ENCODE measurements around the gene TTC3.

Gene TTC3

DNA sequence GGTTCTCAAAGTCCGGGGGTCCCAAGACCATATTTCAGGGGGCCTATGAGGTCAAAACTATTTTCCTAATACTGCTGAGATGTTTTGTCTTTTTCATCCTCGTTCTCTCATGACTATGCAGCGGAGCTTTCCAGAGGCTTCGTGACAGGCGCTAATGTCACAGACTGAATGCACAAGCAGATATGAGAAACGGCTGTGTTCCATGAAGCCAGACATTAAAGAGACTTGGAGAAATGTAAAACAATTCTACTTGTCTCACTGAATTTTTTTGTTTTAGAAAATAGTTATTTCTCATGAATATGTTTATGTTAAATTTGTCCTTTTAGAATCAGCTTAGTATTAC is 10.5 kb upstream of the TTC3 start:
- DNase-seq = no peak

DNA sequence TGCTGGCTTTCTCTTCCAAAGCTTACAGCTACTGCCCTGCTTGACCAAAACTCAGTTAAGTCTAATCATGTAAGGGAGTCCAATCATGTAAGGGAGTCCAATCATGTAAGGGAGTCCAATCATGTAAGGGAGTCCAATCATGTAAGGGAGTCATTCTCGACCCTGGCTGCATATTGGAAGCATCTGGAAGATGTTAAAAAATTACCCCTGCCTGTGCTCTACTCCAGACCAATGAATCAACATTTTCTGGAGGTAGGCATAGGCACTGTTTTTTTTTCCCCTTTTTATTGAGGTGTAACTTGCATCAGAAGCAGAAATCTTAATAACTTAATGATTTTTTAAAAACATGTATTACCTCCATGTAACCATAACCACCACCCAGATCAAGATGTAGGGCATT is 9.6 kb upstream of the TTC3 start:
- DNase-seq = no peak

DNA sequence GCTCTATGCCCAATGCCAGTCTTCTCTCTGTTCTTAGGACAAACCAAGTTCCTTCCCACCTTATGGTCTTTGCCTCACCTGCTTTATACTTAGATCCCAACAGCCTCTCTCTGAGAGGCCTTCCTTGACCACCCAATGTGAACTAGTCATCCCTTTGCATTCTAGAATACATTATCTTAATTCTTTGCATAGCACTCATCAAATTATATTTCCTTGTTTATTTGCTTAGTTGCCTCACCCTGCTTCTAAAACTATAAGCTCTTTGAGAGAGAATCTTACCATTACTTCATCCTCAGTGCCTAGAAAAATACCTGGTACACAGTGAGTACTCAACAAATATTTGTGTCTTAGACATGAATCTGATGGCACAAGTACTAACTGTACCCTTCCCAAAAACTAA is 8.2 kb upstream of the TTC3 start:
- DNase-seq = no peak

DNA sequence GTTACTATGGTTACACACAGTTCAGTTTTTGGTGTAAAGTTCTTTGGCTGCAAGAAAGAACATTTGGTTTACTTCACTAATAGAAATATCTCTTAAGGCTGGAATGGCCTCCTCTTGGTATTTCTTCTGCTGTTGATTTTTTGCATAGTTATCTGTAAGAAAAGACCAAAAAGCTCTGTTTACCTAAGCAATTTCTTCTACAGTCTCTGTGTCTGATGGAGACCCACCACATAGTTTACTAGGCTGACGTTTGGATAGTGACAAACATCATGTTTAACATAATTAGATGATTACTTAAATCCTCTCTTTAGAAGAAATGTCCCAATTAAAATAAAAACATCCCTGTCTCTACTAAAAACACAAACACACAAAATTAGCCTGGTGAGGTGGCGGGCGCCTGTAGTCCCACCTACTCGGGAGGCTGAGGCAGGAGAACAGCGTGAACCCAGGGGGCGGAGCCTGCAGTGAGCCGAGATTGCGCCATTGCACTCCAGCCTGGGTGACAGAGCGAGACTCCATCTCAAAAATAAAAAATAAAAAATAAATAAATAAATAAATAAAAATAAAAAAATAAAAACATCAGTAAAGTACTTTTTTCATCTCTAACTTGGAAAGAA is 7.4 kb upstream of the TTC3 start:
- no peak for DNase-seq

DNA sequence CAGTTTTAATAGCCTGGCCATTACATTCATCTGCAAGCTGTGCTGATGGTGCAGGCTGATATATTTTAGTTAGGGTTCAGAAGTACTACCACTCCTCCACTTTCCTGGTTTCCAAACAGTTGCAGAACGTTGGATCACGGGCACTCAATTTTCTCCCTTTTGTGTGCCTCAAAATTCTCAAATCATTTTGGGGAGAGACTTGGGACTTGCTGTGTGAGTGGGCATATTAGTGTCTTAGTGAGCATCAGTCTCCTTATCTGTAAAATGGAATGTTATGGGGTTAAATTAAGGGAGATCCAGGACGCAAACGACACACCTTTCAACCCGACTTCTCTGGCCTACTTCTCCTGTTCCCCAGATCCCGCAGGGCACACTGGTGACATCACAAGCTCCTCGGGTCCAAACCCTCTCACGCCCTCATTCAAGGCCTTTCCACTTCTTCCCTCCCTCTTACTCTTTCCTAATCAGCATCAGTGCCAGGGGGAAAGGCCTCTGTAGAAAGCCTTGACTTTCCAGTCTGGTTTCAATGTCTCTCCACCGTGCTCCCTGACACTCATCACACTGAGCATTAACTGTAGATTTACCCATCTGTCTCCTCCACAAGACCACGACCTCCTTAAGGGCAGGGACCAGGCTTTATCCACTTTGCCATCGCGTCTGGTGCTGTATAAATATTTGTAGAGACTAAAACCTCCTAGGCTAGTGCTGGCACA is 1.3 kb upstream of the TTC3 start:
- DNase-seq = peak in 1 of 2 donors; percentile 5

DNA sequence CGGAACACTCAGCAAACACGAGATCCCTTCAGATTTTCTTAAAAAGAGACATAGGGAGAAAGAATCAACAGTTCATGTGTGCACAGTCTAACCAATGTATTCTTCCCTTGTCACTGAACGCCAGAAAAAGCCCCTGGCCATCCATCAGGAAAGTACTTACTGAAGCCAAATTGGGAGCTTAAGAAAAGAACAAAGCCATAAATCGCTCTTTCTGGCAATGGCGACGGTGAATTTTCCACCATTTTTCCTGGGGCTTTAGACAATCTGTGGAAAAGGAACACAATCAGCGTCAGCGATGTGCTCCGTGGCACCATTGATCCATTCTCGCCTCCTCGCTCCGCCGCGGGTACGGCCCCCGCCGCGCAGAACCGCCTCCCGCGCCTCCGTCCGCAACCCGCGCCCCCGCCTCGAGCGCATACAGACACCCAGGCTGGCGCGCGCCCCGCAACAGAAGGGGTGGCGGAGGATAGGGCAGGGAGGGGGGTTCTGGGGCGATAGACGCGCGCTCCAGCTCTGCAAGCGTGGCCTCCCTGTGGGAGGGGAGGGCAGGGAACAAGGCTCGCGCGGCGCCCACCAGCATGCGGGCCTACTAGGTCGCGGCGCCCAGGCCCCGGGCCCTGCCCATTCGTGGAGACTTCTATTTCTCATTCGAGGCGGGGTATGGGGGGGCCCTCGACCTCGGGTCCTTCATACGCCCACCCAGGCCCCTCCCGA is 623 bp upstream of the TTC3 start:
- DNase-seq = peak; percentile 79 to 84

DNA sequence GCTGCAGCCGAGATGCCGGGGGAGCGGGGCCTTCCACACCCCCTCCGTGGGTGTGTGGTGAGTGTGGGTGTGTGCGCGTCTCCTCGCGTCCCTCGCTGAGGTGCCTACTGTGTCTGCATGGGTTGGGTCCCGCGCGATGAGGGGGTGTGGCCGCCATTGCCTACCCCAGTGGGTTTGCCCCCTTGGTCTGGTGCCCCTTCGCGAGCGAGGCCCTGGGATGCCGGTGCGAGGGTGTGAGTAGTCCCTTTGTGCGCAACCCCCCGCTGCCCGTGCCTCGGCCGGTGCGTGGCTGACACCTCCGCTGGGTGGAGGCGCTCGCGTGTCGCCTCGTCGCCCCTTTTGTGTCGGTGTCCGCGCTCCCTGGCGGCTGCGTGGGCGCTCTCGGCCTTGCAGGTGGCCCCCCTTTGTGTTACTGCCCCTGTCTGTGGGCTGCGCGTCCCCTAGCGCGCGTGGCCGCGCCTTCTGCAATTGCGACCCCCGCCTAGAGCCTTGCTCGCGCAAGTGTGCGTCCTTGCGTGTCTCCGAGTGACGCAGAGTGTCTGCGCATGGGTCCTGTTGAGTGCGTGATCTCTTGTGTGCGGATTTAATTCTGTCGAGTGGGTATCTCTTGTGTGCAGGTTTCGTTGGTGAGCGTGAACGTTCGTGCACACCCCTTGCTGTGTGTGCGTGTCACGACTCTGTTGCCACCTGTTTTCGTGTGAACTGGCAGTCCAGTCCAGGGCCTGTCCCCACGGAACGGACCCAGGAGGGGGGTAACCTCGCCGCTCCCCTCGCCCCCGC is 553 bp downstream of the TTC3 start:
- DNase-seq = peak; percentile 68 to 78

DNA sequence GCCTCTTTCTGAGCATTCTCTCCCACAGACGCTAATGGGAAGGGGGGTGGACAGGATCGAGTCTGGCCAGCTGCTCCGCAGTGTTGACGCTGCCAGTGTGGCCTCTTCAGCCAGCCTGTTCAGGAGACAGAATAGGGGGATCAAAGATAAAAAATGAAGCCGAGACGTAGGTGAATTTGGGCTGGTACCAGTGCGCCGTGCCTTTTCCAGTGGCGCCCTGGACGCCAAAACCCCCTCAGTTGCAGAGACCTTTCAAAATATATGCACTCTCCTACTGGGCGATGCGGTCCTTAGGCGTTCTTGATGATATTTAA is 1.1 kb downstream of the TTC3 start:
- DNase-seq = no peak

DNA sequence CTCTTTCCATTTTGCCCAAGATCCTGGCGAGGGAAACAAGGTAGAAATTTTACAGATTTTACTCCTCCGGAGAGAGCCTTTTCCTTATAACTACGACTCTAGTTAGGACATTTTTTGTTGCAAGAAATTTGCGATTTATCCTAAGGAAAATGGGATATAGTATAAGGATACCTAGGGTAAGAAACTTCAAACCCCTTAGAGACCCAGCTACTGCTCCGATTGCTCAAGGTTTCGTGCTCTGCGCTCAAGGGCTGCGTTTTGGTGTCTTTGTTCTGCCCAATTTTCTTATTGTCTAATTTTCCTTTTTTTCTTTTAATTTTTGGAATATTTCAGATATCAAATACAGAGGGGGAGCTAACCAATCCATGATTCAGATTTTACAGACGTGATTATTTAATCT is 1.5 kb downstream of the TTC3 start:
- no peak for DNase-seq

DNA sequence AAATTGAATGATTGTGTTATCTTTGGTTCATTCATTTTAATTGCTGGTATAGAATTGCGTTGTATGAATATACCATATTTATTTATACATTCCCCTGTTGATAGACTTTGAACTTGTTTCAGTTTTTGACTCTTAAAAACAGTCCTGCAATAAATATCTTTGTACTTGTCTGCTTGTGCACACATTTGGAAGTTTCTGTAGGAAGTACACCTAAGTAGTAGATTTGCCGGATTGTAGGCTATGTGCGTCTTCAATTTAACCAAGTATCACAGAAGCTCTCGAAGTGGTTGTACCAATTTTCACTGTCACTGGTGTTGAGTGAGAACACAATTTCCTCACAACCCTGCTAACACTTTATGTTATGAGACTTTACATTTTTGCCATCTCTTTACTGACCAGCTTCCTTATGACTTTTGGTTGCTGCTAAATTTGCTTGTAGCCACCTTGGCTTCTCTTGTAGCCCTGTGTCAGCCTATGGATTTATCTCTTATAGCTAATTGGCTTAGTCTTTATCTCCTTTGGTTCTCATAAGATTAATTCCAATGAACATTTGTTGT is 2.2 kb downstream of the TTC3 start:
- DNase-seq = no peak

DNA sequence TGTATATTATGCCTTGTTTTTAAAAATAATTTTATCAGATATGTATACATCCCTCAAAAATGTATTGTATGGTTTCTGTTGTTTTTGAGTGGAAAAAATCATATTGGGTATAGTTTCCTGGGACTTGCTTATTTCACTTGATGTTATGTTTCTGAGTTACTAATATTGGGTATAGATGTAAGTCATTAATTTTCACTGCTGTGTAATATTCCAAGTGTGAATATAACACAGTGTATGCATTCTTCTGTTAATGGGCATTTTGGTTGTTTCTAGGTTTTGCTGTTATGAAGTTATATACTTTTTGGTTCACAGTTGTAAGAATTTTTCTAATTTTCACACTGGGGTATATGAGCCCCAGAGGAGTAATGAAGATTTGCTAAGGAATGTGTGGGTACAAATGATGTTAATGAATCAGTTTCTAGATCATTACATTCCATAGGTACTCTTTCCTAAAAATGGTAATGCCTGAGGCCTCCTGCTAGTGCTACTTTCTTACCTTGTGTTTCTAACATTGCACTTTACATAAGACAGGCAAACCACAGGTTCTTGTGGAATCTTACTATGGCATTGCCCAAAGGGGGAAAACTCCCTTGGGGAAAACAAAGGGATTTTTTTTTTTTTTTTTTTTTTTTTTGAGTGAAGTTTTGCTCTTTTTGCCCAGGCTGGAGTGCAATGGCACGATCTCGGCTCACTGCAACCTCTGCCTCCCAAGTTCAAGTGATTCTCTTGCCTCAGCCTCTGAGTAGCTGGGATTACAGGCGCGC is 3.2 kb downstream of the TTC3 start:
- DNase-seq = no peak

DNA sequence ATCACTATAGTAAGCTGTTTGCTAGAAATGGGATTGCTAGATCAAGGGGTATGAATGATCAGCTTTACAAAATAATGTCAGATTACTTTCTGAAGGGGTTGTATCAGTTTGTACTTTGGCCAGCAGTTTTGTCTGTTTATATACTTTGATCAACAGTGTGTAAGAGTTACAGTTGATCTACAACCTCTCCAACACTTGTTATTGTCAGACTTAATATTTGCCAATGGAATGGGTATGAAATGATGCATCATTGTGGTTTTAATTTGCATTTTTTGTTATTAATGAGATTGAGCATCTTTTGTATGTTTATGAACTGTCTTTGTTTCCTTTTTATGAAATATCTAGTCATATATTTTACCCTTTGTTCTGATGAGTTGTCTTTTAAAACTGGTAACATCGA is 4.3 kb downstream of the TTC3 start:
- DNase-seq = no peak

DNA sequence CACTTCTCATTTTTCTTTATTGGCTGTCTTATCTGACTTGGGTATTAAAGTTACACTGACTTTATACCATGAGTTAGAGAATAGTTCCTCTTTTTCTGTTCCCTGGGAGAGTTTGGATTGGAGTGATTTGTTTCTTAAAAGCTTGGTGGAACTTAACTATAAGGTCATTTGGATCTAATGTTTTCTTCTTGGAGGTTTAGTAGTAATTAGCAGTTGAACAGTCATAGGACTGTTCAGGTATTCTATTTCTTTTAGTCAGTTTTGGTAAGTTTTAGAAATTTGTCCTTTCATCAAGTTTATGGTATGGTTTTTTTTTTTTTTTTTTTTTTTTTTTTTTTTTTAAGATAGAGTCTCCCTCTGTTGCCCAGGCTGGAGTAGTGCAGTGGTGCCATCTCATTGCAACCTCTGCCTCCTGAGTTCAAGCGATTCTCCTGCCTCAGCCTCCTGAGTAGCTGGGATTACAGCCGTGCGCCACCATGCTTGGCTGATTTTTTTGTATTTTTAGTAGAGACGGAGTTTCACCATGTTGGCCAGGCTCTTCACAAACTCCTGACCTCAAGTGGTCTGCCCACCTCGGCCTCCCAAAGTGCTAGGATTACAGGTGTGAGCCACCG is 6.3 kb downstream of the TTC3 start:
- no peak for DNase-seq

DNA sequence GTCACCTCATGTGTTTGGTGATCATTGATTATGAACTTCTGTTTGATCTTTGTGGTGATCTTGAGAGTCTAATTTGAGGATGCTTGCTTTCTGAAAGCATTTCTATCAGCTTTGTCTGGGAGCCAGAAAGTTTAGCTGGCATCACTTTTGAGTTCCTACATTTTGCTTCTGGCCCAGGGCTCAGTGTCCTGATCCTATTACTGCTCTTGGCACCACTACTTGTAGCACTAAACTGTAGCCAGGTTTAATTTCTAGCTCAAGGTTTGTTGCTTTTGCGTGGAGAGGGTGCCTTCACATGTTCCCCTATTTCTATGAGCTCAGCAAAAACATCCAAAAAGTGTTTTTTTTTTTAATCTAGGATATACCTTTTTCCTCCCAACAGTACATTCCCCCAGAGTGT is 9.3 kb downstream of the TTC3 start:
- DNase-seq = no peak

DNA sequence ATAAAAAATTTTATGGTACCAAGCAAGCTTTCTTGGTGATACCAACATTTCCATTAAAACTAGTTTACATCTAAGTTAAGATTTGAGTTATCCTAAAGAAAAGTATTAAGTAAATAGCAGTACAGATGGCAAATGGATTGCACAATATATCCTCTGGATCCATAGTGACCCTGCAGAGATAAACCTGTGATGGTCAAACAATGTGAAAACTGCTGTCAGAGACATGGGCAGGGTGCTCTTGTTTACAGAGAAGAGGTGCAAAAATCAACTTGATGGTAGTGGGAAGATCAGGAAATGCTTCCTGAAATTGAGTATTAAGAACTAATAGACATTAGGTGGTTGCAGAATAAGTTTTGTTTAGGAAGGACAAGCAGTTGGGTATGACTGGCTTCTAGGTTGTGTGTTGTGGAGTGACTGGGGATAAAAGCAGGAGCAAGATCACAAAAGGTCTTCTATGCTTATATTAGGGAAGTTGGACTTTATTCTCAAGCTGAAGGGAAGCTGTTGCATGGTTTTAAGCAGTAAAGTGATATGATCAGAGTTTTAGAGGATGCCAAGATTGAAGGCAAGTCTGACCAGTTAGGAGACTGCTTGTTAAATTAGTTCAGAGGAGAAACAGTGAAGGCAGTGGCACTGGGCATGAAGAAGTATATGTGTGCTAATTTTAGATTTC is 9.9 kb downstream of the TTC3 start:
- no peak for DNase-seq

DNA sequence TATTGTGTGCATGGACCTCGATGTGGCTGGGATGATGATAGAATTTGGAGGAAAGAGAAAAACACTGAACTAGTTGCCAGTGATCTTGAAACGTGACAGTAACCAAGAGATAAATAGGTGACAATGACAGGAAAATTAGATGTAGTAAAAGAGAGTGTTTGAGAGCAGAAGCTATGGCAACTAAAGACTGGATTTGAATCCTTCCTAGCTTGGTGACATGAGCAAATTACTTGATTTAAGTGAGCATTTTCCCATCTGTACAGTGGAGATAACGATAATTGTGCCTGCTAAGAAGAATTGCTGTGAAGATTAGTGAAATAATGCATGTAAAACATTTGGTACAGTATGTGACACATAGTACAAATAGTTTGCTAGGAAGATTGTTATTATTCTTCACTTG is 12.7 kb downstream of the TTC3 start:
- no peak for DNase-seq

DNA sequence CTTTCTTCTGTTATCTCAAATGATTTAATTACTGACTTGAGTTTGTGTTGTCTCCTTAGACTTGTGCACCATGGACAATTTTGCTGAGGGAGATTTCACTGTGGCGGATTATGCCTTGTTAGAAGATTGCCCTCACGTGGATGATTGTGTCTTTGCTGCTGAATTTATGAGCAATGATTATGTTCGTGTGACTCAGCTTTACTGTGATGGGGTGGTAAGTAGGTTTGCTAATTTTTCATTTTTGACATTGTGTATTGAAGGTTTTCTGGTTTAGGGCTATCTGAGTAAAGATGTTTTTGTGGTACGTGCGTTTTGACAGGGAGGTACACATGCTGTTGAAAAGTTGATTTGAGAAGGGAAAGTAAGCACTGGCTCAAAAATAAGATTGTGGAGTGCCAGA is 14.1 kb downstream of the TTC3 start:
- no peak for DNase-seq

DNA sequence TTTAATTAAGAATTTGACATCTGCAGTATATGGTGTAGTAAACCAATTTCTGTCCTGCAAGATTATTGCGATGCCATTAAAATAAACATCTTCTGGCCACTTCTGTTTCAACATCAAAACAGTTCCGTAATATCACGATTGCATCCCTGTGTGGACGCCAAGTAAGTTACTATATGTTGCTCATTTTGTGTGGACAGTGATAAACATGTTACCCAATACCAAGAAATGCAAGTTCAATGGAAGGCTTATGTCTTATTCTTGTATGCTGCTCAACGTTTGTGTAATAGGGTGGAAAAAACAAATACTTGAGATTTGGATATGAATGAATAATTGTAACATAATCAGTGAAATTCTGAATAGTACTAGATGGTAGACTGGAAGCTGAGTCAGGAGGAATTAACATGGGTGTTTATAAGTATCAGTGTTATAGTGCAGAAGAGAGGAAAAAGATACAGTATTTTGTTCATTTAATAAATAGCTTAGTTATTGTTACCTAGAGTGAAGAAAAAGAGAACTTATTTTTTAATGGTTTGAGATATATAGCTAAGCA is 15.2 kb downstream of the TTC3 start:
- DNase-seq = no peak

DNA sequence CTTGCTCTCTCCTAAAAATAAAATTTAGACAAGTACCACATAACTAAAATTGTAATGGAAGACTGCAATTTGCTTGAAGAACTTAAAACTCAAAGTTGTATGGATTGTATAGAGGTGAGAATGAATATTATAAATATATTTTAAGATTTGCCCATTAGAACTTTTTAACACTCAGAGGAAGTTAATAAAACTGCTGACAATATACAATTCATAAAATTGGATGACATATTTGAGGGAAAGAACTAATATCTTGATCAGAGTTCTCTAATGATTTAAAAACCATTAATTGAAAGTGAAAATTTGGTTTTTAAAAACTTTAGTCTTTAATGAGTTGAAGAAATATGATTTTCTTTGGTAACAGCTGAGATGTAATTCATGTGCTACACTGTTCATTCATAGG is 20.9 kb downstream of the TTC3 start:
- no peak for DNase-seq

DNA sequence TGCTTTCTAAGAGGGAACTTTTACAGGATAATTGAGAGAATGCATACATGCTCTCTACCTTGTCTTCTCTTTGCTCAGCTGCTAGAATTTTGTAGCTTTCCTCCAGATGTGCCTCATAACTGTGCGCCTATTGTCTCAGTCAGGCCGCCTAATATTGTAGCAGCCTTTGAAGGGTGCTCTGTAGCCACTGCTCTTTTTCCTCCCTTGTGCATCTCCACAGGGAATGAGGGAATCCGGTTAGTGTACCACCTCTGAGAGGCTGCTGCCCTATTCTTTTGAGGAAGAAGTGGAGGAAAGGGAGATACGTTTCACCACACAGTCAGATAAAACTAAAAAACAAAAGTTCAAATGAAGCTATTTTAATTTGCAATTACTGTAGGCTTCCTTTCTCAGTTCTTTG is 22.8 kb downstream of the TTC3 start:
- DNase-seq = no peak

DNA sequence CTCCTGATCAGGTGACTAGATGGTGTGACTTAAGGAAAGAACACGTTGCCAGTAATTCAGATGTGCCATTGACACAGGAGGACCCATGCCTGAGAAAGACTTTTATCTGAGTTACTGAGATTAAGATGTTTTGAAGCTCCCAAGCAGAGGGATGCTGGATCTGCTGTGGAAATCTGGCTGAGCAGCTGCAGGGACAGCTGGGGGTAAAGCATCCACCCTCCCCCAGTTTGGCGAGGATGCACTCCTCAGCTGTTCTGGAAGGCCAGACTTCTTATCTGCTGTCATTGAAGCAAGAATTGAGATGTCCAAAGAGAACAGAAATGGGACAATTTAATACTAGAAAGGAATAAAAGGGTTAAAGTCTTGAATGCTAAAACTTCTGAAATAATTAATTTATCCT is 25.7 kb downstream of the TTC3 start:
- DNase-seq = no peak

All from CD4-positive, alpha-beta T cell treated with Interferon alpha-2 for 1 hour (primary cell).